BE2C (cell line): ENCODE results near the gene KCNK2. TPM values are rescaled to one million over a fixed set of nuclear protein-coding genes. Genes with fewer than 3 reads are reported as not detected.
A peak's percentile ranks its signal among the peaks of the same experiment; 100 is the strongest.

Source experiments
- DNase-seq: peaks from one replicate; pipeline ENCODE4 v3.0.0-alpha.2; 2020
- H3K27me3 ChIP-seq: fragments of 250-450 bp; sonication (Bioruptor Pico); 2 replicates; pipeline ENCODE4 v1.5.1; 2020; ENCODE audit warnings: mild to moderate bottlenecking
- H3K36me3 ChIP-seq: fragments of 250-450 bp; sonication (Bioruptor Pico); 2 replicates; pipeline ENCODE4 v1.5.1; 2020; ENCODE audit warnings: mild to moderate bottlenecking
- H3K4me1 ChIP-seq: fragments of 250-450 bp; sonication (Bioruptor Pico); 2 replicates; pipeline ENCODE4 v1.5.1; 2020
- H3K4me3 ChIP-seq: 2 replicates; pipeline ENCODE4 v1.5.1; 2011; ENCODE audit warnings: low read depth, low read length
- H3K9me3 ChIP-seq: fragments of 250-450 bp; sonication (Bioruptor Pico); 2 replicates; pipeline ENCODE4 v1.5.1; 2020
- CTCF ChIP-seq: IDR thresholded peaks from 2 replicates; pipeline ENCODE4 v1.5.1; 2012; ENCODE audit warnings: mild to moderate bottlenecking, low read depth, low read length
- polyA plus RNA-seq: library from polyadenylated mRNA; unstranded; fragments of >200 nt; gene quantifications from one replicate; pipeline ENCODE4 v1.2.1, GENCODE V29; 2012; ENCODE audit warnings: low read depth, missing spikeins; ENCODE audit not compliant: insufficient read length, insufficient read depth

KCNK2 gene
- polyA plus RNA-seq: 0.54 TPM

GRCh38 chr1:215082532-215083382 is at the start of gene KCNK2:
KCNK2 (plus strand) TSS chr1:215082737; CDS start chr1:215083386, 649 bp downstream.
- DNase-seq: peak; percentile 10
- Histone ChIP-seq H3K9me3 (no peaks in the 10 kb centered on the region; the same call in 1 of the 2 replicates), H3K4me3 (no peak within 1 kb of the TSS), H3K36me3 (no peaks in the 10 kb centered on the region), H3K4me1 (no peaks in the 10 kb centered on the region), H3K27me3 (peaks cover 66% of the 10 kb centered on the region)
- no peak for TF ChIP-seq CTCF

DNA sequence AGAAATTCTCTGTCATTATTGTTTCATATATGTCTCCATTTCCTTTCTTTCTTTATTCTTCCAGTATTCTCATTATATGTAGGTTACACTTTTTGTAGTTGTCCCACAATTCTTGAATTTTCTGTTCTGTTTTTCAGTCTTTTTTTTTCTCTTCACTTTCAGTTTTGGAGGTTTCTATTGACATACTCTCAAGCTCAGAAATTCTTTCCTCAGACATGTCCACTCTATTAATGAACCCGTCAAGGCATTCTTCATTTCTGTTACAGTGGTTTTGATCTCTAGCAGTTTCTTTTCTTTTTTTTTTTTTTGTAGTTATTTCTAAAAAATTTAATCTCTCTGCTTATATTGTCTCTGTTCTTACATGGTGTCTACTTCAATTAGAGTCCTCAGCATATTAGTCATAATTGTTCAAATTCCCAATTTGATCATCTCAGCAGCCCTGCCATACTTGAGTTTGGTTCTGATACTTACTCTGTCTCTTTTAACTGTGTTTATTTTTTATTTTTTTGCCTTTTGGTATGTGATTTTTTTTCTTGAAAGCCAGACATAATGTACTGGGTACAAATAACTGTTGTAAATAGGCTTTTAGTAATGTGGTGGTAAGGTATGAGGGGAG is 49.5 kb upstream of the KCNK2 start:
- no peaks in the 10 kb centered on the region for H3K4me1 ChIP-seq
- no peaks in the 10 kb centered on the region for H3K9me3 ChIP-seq
- no peaks in the 10 kb centered on the region for H3K36me3 ChIP-seq
- no peak overlapping the region for H3K4me3 ChIP-seq
- no peak for TF ChIP-seq CTCF
- no peaks in the 10 kb centered on the region for H3K27me3 ChIP-seq
- DNase-seq: no peak

DNA sequence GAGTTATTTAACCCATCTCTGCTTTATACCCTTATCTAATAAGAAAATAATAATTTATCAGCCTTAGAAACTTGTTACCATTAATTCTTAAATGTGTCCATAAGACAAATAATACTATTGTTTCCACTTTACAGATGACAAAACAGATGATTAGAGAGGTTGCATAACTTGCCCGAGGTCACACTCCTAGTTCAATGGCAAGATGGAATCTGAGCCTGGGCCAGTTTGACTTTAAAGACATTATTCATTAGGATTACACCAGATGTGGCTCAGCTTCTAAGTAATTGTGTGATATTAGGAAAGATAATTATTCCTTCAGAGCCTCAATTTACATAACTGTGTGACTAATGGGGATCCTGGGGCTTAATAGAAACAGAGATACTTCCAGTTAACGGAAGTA is 42.3 kb upstream of the KCNK2 start:
- H3K4me1 ChIP-seq: no peaks in the 10 kb centered on the region
- H3K9me3 ChIP-seq: no peaks in the 10 kb centered on the region; the same call in 1 of the 2 replicates
- no peak for DNase-seq
- H3K36me3 ChIP-seq: no peaks in the 10 kb centered on the region
- H3K27me3 ChIP-seq: no peaks in the 10 kb centered on the region
- TF ChIP-seq CTCF: no peak
- H3K4me3 ChIP-seq: no peak overlapping the region

- no peak overlapping the region for H3K4me3 ChIP-seq
- H3K27me3 ChIP-seq: no peaks in the 10 kb centered on the region
- no peaks in the 10 kb centered on the region for H3K4me1 ChIP-seq
- DNase-seq: no peak
- TF ChIP-seq CTCF: no peak
- no peaks in the 10 kb centered on the region; the same call in 1 of the 2 replicates for H3K9me3 ChIP-seq
- H3K36me3 ChIP-seq: no peaks in the 10 kb centered on the region
Measured at GRCh38 chr1:215043401-215043800, 39.1 kb upstream of the KCNK2 start.

- H3K4me1 ChIP-seq: no peaks in the 10 kb centered on the region
- no peak for TF ChIP-seq CTCF
- no peaks in the 10 kb centered on the region for H3K27me3 ChIP-seq
- H3K9me3 ChIP-seq: no peaks in the 10 kb centered on the region
- H3K36me3 ChIP-seq: no peaks in the 10 kb centered on the region
- no peak overlapping the region for H3K4me3 ChIP-seq
- DNase-seq: no peak
Measured at GRCh38 chr1:215044151-215044550, 38.4 kb upstream of the KCNK2 start.

DNA sequence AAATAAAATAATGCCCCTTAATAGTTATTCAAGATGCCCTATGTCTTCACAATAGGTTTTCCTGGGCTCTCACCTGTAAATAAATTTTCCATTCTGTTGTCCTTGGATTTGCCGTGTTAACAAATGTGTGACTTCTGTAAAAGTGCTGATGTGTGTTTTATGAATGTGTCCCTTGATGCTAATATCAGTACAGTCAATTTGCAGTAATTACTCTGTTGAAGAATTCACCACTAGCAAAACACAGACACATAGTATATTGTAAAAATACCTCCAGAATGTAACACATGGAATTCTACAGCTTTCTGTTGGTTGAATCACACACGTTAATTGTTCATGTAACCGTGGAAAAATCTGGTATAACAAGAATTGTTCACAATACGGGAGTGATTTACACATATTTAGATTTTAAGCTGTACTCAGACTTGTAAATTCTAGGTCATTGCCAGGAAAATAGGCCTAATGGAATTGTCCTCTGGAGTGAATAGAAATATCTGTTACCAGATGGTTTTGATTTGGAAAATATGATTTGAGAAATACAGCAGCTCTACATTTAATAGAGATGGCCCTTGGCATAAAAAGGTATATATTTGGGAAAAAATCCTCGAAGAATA is 36.7 kb upstream of the KCNK2 start:
- no peaks in the 10 kb centered on the region for H3K9me3 ChIP-seq
- no peak for TF ChIP-seq CTCF
- H3K36me3 ChIP-seq: no peaks in the 10 kb centered on the region
- DNase-seq: no peak
- H3K4me3 ChIP-seq: no peak overlapping the region
- no peaks in the 10 kb centered on the region for H3K27me3 ChIP-seq
- no peaks in the 10 kb centered on the region for H3K4me1 ChIP-seq
